Suppressor macrophage treated with lipopolysaccharide for 1 hour (primary cell): ENCODE results near the gene ACOT8.
A peak's percentile ranks its signal among the peaks of the same experiment; 100 is the strongest.
"Not testable (repeated sequence)": the region's sequence is repeated elsewhere in the genome, so short reads cannot be mapped to it uniquely, and the experiment has no call there.

Source experiments
- DNase-seq, 3 donors: peaks; one replicate each; pipeline ENCODE4 v3.0.0-alpha.2; 2020 to 2022

The ACOT8 gene

GRCh38 chr20:45826381-45827019, 30.7 kb downstream of the ACOT8 start:
- peak in 1 of 3 donors; percentile 17 for DNase-seq

GRCh38 chr20:45823949-45824835, 33.0 kb downstream of the ACOT8 start:
- peak; percentile 49 to 65 (median 56) for DNase-seq

GRCh38 chr20:45822857-45823256, 34.3 kb downstream of the ACOT8 start:
- peak in 1 of 3 donors; percentile 23 for DNase-seq

- DNase-seq: no peak
Observed at GRCh38 chr20:45821947-45822346, 35.2 kb downstream of the ACOT8 start.

GRCh38 chr20:45819466-45819865, 37.7 kb downstream of the ACOT8 start:
- DNase-seq: no peak

GRCh38 chr20:45818239-45818638, 39.0 kb downstream of the ACOT8 start:
- DNase-seq: no peak

GRCh38 chr20:45817376-45818194, 39.6 kb downstream of the ACOT8 start:
- DNase-seq: no peak

- DNase-seq: no peak
Observed at GRCh38 chr20:45816951-45817350, 40.2 kb downstream of the ACOT8 start.

GRCh38 chr20:45814314-45814713, 42.9 kb downstream of the ACOT8 start:
- DNase-seq: no peak

- DNase-seq: no peak
Observed at GRCh38 chr20:45813489-45813888, 43.7 kb downstream of the ACOT8 start.

GRCh38 chr20:45813006-45813340, 44.2 kb downstream of the ACOT8 start:
- DNase-seq: no peak

- peak; percentile 97 to 99 (median 97) for DNase-seq
Observed at GRCh38 chr20:45812157-45813005, 44.8 kb downstream of the ACOT8 start, which contains the start of gene UBE2C. Gene UBE2C (plus strand): TSS chr20:45812644. CDS start chr20:45812696, 52 bp downstream.

- no peak for DNase-seq
Observed at GRCh38 chr20:45810191-45810970, 46.8 kb downstream of the ACOT8 start.

- no peak for DNase-seq
Observed at GRCh38 chr20:45801851-45802250, 55.3 kb downstream of the ACOT8 start.

- DNase-seq: peak; percentile 67 to 77 (median 73)
Observed at GRCh38 chr20:45798935-45799642, 58.1 kb downstream of the ACOT8 start.

GRCh38 chr20:45797955-45798354, 59.2 kb downstream of the ACOT8 start:
- not testable (repeated sequence) for DNase-seq

GRCh38 chr20:45797510-45797909, 59.7 kb downstream of the ACOT8 start:
- DNase-seq: not testable (repeated sequence)

- no peak for DNase-seq
Observed at GRCh38 chr20:45796337-45797065, 60.7 kb downstream of the ACOT8 start.

- peak; percentile 79 to 82 (median 81) for DNase-seq
Observed at GRCh38 chr20:45792317-45793118, 64.7 kb downstream of the ACOT8 start.
